SKM-1 (cell line): Measurements from ENCODE around the gene AP2B1.

Experiments used
- DNase-seq: peaks from one replicate; lab custom pipeline; 2025; ENCODE audit not compliant: unreplicated experiment; lab: John Stamatoyannopoulos, UW

The AP2B1 gene

DNA sequence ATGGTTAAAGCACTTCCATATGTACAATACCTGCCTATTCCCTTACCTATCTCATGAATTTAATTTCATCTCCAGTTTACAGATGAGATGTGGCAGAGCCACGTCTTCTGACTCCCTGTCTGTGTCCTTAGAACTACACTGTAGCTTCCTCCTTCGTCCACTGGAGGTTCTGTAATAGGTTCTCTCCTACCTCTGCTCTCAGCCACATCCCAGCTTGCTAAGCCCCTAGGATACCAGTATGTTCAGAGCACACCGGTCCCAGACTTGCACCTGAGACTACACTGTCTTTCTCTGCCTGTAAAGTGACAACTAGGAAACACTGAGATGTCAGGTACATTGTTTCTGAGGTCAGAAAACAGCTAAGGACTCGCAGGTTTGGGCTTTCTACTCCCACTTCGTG, 140.5 kb downstream of the AP2B1 start:
- no peak for DNase-seq

DNA sequence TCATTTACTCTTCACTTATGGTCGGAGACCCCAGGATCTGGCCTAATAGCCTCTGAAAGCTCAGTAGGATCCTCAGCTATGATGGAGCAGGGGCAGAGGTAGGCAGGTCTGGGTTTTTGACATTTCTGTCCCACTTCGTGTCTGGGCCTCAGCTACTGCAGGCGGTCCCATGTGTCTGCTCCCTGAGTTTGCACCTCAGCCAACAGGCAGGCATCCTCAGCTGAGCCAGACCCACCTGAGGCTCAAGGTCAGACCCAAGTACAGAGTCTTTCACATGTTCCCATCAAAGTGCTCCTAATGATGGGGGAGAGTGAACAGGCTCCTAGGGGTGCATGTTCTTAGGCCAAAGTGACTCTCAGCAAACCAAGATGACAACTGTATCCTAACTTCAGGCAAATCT, 141.4 kb downstream of the AP2B1 start:
- DNase-seq = no peak

DNA sequence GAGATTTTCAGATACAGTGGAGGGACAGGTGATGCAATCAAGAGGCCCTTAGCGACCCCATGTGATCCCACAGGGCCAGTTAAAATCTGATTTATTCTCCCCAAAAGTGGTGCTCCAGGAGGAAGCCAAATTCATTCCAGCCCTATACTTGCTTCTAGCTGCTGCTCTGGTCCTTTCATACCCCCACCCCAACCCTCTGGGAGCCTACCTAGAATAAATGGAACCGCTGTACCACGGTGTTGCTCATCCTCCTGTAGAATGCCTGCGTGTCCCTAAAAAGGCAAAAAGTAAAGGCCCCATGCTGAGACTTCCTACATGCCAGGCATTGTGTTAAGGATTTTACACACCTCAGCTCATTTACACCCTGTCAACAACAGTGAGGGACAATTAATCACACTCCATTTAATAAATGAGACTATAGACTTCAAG, 142.3 kb downstream of the AP2B1 start:
- no peak for DNase-seq

DNA sequence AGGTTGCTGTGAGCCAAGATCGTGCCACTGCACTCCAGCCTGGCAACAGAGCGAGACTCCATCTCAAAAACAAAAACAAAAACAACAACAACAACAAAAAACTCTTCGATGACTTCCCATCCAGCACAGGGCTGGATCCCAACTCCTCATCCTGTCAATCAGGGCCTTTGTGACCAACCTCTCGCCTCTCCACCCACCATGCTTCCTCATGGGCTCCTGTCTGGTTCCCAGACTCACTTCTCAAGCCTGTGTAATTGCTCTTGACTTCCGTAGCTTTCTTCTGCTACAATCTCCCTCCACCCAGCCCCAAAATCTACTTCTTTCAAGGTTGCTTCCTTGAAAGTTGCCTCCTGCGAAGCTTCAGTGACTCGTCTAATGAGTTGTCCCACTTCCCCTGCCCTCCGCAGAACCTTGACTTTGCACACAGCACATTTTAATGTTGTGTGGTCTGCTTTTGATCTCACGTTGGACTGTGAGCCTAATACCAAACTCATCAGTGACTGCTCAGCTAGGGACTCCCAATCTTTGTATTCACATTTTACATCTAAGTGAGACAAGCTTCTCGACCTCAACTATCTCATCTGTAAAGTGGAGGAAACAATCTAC, 143.4 kb downstream of the AP2B1 start:
- DNase-seq = no peak

DNA sequence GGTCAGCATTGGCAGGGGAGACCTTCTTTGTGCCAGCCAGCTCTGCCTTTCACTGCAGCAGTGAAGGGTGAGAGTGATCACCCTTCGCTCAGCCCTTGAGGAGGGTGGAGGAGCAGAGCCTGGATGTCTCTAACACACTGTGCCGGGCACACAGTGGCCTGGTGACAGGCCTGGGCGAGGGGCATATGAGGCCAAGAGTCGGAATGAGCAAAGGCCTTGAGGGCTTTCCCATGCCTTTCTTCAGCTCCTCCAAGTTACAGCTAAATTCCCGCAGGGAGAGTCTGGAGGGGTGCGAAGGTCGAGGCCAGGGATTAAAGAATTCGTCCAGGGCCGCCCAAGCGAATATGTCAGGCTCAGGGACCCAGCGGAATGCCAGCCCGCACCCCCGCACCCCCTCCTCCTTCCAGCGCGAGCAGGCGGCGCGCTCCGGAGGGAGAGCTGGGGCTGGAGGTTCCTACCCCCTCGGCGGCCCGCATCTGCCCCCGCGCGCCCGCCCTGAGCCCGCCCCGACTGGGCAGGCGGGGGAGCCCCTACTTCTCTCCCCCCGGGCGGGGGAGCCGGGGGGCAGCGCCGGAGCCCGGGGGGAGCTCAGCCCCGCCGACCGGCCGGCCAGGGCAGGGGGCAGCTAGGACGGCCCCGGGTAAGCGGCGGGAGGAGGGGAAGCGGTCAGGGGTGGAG, 144.3 kb downstream of the AP2B1 start, which contains the start of gene RASL10B:
Gene RASL10B (plus strand): TSS at position 401 of the 678 bp plus-strand sequence. CDS start 3,546 bp downstream, outside the sequence.
- no peak for DNase-seq

DNA sequence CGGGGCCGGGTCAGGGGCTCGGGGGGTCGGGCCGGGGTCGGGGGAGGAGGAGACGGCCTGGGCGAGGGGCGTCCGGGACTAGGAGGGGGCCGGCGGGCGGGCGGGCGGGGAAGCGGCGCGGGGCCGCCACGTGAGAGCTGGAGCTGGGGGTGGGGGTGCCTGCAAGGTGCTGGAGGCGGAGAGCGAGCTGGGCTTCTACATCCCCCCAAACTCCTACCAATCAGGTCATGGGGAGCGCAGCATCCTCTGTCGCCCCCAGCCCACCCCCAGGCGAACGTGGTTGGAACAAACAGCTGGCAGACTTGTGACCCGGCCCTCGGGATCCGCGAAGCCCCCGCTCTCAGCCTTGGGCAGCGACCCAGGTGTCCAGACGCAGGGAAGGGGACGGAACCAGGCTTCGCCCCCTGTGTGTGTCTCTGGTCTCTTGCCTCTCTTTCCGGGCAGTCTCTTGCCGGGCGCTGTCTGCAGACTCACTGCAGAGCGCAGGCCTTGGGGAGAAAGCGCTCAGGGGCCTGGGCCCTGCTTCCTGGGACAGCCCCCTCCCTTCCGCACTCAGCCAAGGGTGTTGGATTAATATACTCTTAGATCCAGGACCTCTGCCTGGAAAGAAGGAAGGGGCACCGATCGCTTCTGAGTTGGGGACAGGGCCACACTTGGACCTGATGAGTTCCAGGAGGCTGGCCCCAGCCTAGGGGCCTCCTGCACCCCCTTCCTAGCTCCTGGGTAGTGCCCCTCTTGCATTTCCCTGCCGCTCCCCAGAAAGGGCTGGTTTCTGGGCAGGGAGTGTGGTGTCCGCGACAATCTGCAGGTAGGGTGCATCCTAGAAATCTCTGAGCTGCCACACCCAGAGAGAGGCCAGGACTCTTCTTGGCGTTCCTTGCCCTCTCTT, 145.0 kb downstream of the AP2B1 start:
- DNase-seq = no peak

DNA sequence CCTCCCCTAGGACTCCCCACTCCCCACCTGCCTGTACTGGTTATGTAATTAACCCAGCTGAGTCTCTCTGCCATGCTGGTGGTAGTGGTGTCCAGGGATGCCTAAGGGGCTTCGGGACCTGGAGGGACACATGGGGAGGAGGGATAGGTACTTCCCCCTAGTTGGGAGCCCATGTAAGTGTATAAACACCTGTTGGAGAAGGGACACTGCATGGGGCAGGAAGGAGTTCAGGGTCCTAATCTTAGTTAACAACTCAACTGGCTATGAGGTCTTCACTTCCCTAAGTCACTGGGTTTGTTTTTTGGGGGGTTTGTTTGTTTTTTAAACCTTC, 145.6 kb downstream of the AP2B1 start:
- DNase-seq = no peak

DNA sequence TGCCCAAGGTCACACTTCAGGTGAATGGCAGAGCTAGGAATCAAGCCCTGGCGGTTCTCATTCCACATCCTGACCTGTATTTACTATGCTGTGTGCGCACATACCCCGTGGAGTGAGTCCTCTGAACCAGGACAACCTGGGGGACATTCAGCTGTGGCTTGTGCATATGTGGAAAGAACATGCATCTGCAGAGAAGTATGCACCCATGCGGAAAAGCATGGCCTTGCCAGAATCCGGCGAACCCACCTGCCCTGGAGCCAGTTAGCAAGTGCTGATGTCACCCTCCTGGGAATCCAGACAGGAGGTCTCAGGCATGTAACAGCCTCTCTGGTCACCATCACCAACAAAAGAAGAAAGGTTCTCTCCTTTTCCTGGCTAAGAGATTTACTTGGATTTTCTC, 146.2 kb downstream of the AP2B1 start:
- no peak for DNase-seq

DNA sequence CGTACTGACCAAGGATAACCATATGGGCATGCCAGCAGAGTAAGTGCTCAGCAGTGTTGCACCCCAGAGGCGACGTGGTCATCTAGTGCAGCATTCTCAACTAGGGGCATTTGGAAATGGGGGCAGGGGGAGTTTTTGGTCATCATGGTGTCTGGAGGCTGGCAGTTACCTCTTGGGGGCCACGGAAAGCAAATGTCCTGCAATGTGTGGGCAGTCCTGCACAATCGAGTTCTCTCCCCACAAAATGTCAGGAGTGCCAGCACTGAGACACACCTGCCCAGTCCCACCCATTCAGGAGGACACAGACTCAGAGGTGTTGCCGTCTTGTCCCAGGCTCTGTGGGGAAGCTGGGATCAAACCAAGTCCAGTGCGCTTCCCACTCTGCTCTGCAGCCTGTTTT, 147.3 kb downstream of the AP2B1 start:
- no peak for DNase-seq

DNA sequence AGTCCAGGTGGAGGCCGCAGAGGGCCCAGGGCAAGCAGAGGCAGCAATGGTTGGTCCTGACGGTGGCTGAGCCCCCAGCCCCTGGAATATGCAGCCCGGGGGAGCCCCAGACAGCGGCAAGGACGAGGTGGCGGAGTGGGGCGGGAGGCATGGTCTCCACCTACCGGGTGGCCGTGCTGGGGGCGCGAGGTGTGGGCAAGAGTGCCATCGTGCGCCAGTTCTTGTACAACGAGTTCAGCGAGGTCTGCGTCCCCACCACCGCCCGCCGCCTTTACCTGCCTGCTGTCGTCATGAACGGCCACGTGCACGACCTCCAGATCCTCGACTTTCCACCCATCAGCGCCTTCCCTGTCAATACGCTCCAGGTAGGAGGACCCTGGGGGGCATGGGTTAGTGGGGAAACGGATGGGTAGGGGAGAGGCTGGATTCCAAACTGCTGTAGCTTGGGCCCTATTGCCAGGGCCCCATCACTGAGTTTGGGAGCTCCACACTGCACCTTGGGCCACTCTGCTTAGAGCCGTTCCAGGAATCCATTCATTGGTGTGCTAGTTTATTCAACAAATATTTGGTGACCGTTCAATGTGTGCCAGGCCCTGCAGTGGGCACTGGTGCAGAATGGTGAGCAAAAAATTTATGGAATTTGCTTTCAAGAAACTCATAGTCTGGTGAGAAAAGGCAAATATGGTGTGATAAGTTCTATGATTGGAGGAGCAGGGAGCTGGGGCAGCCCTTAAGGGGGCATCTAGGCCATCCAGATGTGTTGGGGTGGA, 148.1 kb downstream of the AP2B1 start:
- no peak for DNase-seq

DNA sequence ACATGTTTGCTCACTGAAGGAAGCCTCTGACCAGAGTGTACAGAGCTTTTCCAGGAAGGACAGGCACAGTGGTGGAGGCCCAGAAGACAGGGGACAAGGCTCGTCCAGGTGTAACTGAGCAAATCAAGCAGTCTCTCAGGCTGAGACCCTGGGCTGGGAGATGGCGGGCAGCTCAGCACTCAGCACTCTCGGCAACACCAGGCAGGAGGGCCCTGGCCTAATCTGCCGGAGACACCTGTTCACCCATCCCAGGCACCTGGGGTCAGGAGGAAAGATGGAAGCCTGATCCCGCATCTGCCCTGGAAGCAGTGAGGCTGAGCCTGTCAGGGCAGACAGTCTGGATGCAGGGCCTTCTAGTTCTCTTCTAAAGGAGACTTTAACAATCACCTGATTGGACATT, 149.1 kb downstream of the AP2B1 start:
- no peak for DNase-seq

DNA sequence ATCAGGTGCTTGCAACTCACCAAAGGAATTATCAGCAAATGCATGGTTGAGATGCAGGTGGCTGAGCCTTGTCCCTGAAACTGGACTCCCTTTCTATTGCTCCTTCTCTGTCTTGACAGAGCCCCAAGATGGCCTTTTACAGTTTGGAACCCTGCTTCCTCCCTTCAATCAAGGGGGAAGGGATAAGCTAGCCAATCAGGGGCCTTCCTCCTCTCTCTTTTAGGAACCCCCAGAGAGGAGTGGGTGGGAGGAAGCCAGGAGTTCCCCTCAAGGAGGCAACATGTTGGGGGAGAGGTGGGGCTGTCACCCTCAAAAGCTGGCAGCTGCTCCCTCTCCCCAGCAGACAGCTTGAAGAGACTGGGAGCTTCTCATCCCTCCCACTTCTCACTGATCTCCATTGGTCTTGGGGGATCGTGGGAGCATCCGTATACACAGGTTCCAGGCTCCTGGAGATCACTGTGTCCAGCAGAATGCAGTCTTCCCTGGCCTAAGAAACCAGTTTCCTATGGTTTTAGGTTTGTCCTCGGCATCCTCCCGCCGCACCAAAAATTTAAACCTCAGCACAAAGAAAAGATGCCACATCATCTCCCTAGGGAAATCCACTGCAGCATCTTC, 151.5 kb downstream of the AP2B1 start:
- DNase-seq = no peak

DNA sequence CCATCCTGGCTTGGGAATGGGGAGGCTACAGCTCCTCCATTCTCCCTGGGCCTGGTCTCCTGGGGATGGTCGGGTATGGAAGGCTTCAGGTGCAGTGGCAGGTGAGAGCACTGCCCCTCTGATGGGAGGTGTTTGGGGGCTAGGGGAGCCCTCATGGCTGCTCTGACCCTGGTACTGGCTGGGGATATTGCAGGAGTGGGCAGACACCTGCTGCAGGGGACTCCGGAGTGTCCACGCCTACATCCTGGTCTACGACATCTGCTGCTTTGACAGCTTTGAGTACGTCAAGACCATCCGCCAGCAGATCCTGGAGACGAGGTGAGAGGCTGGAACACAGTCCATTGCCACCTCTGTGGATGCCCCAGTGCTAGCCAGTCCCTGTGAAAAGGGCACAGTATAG, 153.1 kb downstream of the AP2B1 start:
- DNase-seq = no peak

DNA sequence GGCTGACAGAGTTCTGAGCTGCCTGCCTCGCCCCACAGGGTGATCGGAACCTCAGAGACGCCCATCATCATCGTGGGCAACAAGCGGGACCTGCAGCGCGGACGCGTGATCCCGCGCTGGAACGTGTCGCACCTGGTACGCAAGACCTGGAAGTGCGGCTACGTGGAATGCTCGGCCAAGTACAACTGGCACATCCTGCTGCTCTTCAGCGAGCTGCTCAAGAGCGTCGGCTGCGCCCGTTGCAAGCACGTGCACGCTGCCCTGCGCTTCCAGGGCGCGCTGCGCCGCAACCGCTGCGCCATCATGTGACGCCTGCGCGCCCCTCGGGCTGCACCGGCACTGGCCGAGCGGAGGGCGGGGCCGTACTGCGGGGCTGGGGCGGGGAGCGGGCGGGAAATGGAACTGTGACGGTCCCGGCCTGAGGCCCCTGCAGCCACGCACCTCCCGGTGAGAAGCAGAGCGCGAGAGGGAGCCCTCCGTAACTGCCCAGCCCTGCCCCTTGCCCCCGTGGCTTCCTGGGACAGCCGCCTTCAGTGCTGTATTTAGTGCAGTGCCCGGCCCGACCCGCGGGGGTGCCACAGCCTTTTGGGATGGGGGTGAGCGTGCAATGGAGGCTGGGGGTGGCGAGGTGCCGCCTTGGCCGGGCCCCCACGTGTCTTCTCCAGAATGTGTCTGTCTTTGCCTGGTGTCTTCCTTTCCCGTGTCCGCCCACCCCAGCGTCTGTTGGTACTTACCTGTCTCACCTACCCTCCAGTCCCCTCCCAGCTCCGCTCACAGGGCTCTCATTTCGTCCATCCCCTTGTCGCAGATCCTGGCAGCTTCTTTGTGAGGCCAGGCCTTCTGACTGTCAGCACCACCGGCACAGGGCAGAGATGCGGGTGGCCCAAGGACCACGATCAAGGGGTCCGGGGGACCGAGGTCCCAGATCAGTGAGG, 154.1 kb downstream of the AP2B1 start:
- DNase-seq = no peak

DNA sequence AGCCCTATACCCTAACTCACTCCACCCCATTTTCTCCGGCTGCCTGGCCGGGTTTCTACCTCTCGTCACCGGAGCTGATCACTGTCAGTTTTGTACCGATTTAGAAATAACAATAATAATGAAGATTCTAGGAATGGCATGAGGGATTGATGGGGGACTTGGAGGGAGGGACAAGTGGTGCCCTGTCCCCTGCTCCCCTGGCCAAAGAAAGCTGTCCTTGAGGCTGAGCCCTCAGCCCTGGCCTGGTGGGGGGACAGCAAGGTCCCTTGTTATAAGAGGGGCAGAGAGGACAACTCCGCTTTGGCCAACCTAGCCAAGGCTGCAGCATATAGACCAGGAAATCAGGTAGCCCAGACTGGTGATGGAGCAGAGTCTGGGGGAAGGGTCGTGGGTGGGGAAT, 155.4 kb downstream of the AP2B1 start:
- no peak for DNase-seq

DNA sequence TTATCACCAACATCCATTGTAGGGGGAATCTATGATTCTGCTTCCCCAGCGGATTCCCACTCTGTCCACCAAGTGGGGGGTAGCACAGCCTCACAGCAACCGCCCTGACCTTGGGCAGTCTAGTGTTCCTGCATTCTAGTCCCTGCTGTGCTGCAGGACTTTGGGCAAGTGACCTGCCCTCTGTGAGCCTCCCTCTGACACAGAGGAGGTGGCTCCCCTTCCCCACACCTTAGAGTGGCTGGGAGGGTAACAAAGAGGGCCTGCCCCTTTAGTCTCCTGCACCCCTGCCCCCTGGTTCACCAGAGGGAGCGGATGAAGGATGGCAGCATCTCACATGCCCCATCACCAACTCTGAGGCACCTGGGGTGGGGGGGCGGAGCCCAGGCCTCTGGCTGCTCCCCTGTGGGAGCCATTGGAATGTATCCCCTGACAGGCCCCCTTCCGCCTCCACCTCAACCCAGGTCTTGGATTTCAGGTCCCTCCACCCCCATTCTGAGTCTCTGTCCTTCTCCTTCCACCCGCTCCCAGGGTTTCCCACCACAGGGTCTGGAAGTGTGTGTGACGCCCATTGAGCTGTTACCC, 155.9 kb downstream of the AP2B1 start:
- DNase-seq = no peak

DNA sequence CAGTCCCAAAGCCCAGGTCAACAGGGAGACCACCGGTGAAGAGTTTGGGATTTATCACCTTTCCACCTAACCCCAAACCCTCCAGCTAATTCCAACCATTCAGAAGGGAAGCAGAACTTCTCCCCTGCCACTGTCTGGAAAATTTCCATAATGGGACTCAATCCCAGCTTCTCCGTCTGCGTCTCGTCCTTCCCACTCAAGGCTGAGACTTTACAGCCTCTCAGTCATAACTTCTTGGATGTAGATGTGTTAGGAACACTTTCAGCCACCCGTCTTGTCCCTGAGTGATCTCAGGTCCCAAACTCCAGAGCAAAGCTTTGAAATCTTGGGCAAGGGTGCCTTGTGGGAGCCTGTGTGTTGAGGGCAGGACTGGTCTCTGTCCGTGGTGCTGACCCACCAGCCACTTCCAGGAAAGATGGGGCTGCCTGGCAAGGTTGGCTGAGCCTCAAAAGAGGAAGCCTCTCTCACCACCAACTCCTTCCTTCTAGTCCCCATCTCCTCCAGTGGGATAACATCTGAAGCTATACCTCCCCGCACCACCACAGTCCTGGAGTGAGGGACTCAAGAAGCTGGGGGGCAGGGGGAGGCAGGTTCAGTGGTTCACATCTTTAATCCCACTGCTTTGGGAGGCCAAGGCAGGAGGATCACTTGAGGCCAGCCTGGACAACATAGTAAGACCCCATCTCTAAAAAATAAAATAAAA, 156.7 kb downstream of the AP2B1 start:
- no peak for DNase-seq

DNA sequence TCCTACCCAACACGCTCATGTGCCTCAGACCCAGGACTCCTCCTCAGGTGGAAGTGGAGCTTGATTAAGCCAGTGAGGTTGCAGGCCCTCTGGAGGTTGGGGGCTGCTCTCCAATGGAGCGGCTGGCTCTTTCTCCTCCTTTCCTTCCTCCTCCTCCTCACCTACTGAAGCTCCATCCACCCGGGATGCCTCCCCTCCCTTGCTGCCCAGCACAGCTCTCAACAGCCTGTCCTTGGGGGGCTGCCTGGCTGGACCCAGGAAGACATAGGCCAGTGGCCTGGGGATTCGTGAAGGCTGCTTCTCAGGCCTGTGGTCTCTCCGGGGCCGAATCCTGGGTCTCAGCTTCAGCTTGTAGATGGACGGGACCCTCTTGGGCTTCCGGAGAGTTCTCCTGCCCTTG, 157.7 kb downstream of the AP2B1 start:
- DNase-seq = no peak

DNA sequence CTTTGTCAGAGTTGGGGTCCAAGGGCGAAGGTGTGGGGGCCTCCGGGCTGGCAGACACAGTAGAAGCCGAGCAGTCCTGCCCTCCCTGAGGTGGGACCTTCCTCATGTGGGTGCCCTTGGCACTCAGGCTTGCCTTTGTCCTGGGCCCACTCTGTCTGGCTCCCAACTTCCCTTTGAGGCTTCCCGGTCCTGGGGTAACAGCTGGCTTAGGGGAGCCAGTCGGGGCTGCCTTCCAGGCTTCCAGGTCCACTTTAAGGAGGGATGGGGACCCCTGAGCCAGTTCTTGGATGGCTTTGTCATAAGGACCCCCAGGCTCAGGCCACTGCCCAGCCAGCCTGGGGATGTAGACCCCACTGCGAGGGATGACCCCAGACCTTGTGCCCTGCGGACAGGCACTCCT, 158.1 kb downstream of the AP2B1 start:
- no peak for DNase-seq
